ENCODE data around the gene CCDC50.

The CCDC50 gene

DNA sequence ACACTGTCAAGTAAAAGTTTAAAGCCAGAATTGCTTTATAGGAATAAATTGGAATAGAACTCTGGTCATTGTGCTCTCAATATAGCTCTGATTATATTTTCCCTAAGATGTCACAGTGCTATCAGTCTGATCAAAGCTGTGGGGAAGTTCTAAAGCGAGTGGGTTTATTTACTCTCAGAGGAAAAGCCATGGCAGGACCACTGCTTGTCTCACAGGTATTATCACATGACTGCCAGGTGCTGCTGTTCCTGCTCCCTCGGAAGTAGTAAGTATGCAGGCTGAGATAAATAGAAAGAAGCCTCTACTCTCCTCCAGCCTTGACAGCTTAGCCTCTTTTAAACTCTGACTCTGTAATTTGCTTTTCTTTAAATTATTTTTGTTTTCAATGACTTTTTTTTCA is 50.3 kb downstream of the CCDC50 start:
- no peak overlapping the region for H3K27ac ChIP-seq (ENCODE audit: low read depth, low read length)
- peaks cover 33% of the 10 kb centered on the region for H3K36me3 ChIP-seq (ENCODE audit: control insufficient read depth, low read length)
- no peak overlapping the region for H3K4me3 ChIP-seq (ENCODE audit: low read length)
- TF ChIP-seq, protein P1, sequence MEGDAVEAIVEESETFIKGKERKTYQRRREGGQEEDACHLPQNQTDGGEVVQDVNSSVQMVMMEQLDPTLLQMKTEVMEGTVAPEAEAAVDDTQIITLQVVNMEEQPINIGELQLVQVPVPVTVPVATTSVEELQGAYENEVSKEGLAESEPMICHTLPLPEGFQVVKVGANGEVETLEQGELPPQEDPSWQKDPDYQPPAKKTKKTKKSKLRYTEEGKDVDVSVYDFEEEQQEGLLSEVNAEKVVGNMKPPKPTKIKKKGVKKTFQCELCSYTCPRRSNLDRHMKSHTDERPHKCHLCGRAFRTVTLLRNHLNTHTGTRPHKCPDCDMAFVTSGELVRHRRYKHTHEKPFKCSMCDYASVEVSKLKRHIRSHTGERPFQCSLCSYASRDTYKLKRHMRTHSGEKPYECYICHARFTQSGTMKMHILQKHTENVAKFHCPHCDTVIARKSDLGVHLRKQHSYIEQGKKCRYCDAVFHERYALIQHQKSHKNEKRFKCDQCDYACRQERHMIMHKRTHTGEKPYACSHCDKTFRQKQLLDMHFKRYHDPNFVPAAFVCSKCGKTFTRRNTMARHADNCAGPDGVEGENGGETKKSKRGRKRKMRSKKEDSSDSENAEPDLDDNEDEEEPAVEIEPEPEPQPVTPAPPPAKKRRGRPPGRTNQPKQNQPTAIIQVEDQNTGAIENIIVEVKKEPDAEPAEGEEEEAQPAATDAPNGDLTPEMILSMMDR (IDR thresholded peaks at IDR 0.05; ENCODE audit: low read depth, low read length, poor library complexity, severe bottlenecking), result no peak
- TF ChIP-seq EZH2phosphoT487 (IDR thresholded peaks at IDR 0.05; ENCODE audit: borderline replicate concordance, low read length), result no peak
- peaks cover 13% of the 10 kb centered on the region for H3K4me1 ChIP-seq (ENCODE audit: control insufficient read depth, low read length)
- H3K27me3 ChIP-seq (ENCODE audit: control insufficient read depth, low read length), result no peaks in the 10 kb centered on the region
- no peaks in the 10 kb centered on the region for H3K79me2 ChIP-seq (ENCODE audit: control insufficient read depth, low read length)
- H3K9me3 ChIP-seq (ENCODE audit: control insufficient read depth, insufficient read depth, low read length), result no peaks in the 10 kb centered on the region
- H3K4me2 ChIP-seq (ENCODE audit: low read length), result no peak overlapping the region
- no peaks in the 10 kb centered on the region for H3F3A ChIP-seq (ENCODE audit: control insufficient read depth, insufficient read depth)
- H3K9me2 ChIP-seq (replicated peaks; ENCODE audit: control insufficient read depth, low read length), result no peaks in the 10 kb centered on the region
- no peaks in the 10 kb centered on the region for H4K20me1 ChIP-seq (ENCODE audit: control insufficient read depth, insufficient read depth, low read depth, low read length)

DNA sequence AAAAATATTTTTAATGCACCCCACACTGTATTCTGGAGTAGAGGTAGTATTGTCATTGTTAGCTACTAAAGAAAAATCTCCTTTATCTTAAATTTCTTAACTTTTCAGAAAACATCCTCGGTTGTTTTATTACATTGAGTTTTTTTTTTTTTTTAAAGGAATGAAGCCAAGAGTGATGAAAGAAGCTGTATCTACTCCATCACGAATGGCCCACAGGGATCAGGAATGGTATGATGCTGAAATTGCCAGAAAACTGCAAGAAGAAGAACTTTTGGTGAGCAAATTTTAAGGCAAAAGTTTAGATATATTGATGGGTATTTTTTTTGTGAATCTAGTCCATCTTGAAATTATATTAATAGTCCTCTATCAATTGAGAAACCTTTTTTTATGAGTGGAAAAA is 50.8 kb downstream of the CCDC50 start:
- Histone ChIP-seq H3K4me2 (ENCODE audit: low read length) (no peak overlapping the region), H3K9me3 (ENCODE audit: control insufficient read depth, insufficient read depth, low read length) (no peaks in the 10 kb centered on the region), H3K36me3 (ENCODE audit: control insufficient read depth, low read length) (peaks cover 31% of the 10 kb centered on the region), H3K79me2 (ENCODE audit: control insufficient read depth, low read length) (no peaks in the 10 kb centered on the region), H3K4me3 (ENCODE audit: low read length) (no peak overlapping the region), H3K4me1 (ENCODE audit: control insufficient read depth, low read length) (peaks cover 13% of the 10 kb centered on the region), H4K20me1 (ENCODE audit: control insufficient read depth, insufficient read depth, low read depth, low read length) (no peaks in the 10 kb centered on the region), H3K9me2 (replicated peaks; ENCODE audit: control insufficient read depth, low read length) (no peaks in the 10 kb centered on the region), H3K27ac (ENCODE audit: low read depth, low read length) (no peak overlapping the region), H3F3A (ENCODE audit: control insufficient read depth, insufficient read depth) (no peaks in the 10 kb centered on the region), H3K27me3 (ENCODE audit: control insufficient read depth, low read length) (no peaks in the 10 kb centered on the region)
- TF ChIP-seq, protein P1 (IDR thresholded peaks at IDR 0.05; ENCODE audit: low read depth, low read length, poor library complexity, severe bottlenecking), result no peak
- TF ChIP-seq EZH2phosphoT487 (IDR thresholded peaks at IDR 0.05; ENCODE audit: borderline replicate concordance, low read length), result no peak

DNA sequence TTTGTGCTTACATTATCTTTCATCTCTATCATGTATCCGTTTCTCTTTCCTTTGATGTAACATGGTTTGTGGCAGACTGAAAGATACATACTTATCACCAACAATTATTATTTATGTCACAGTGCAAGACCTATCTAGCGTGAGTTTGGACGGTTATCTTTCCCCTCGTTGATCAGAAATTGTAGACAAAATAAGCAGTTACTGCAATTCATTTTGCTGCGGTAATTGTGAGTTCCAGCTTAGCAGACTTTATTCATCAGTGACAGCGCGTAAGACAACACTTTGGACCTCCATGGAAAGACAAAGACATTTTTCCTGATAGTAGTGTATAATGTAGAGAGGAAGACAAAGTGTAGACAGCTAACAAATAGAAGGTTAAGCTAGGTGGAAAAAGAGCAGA is 52.1 kb downstream of the CCDC50 start:
- Histone ChIP-seq H3K9me2 (replicated peaks; ENCODE audit: control insufficient read depth, low read length) (no peaks in the 10 kb centered on the region), H3K4me1 (ENCODE audit: control insufficient read depth, low read length) (peaks cover 13% of the 10 kb centered on the region), H3K79me2 (ENCODE audit: control insufficient read depth, low read length) (no peaks in the 10 kb centered on the region), H3F3A (ENCODE audit: control insufficient read depth, insufficient read depth) (no peaks in the 10 kb centered on the region), H3K27me3 (ENCODE audit: control insufficient read depth, low read length) (no peaks in the 10 kb centered on the region), H3K27ac (ENCODE audit: low read depth, low read length) (no peak overlapping the region), H3K4me2 (ENCODE audit: low read length) (no peak overlapping the region), H3K9me3 (ENCODE audit: control insufficient read depth, insufficient read depth, low read length) (no peaks in the 10 kb centered on the region), H4K20me1 (ENCODE audit: control insufficient read depth, insufficient read depth, low read depth, low read length) (no peaks in the 10 kb centered on the region), H3K36me3 (ENCODE audit: control insufficient read depth, low read length) (peaks cover 27% of the 10 kb centered on the region), H3K4me3 (ENCODE audit: low read length) (no peak overlapping the region)
- no peak for TF ChIP-seq EZH2phosphoT487 (IDR thresholded peaks at IDR 0.05; ENCODE audit: borderline replicate concordance, low read length)
- TF ChIP-seq, protein P1 (IDR thresholded peaks at IDR 0.05; ENCODE audit: low read depth, low read length, poor library complexity, severe bottlenecking), result no peak

DNA sequence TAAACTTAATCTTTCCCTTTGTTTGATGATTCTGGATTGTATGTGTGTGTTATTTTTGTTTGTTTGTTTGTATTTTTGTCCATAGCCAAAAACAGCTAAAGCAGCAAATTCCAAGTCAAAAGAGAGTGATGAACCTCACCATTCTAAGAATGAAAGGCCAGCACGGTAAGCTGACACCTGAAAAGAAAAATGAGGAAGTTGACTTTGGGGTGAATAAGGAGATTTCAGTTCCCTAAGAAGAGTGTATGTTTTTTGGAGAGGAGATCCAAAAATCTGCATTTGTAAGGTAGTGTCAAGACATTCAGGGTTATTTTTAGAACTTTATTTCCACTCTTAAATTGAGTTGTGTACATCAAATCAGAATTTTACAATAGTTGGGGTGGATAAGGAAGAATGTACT is 53.5 kb downstream of the CCDC50 start:
- TF ChIP-seq, protein P1 (IDR thresholded peaks at IDR 0.05; ENCODE audit: low read depth, low read length, poor library complexity, severe bottlenecking), result no peak
- no peak for TF ChIP-seq EZH2phosphoT487 (IDR thresholded peaks at IDR 0.05; ENCODE audit: borderline replicate concordance, low read length)

More for the DNA sequence above, 53.5 kb downstream of the CCDC50 start:
- H4K20me1 ChIP-seq (ENCODE audit: control insufficient read depth, insufficient read depth, low read depth, low read length), result no peaks in the 10 kb centered on the region
- H3K36me3 ChIP-seq (ENCODE audit: control insufficient read depth, low read length), result peaks cover 29% of the 10 kb centered on the region
- H3K79me2 ChIP-seq (ENCODE audit: control insufficient read depth, low read length), result no peaks in the 10 kb centered on the region
- no peaks in the 10 kb centered on the region for H3K9me3 ChIP-seq (ENCODE audit: control insufficient read depth, insufficient read depth, low read length)
- peaks cover 13% of the 10 kb centered on the region for H3K4me1 ChIP-seq (ENCODE audit: control insufficient read depth, low read length)
- no peaks in the 10 kb centered on the region for H3K9me2 ChIP-seq (replicated peaks; ENCODE audit: control insufficient read depth, low read length)
- no peaks in the 10 kb centered on the region for H3K27me3 ChIP-seq (ENCODE audit: control insufficient read depth, low read length)
- peak overlapping the region; percentile 17; the same call in 1 of the 2 replicates for H3K4me2 ChIP-seq (ENCODE audit: low read length)
- no peak overlapping the region for H3K27ac ChIP-seq (ENCODE audit: low read depth, low read length)
- H3K4me3 ChIP-seq (ENCODE audit: low read length), result no peak overlapping the region
- H3F3A ChIP-seq (ENCODE audit: control insufficient read depth, insufficient read depth), result no peaks in the 10 kb centered on the region
